Inflammatory macrophage (primary cell): Measurements from ENCODE around the gene POP7.

Source experiments
- DNase-seq, 2 donors: peaks; one replicate each; pipeline ENCODE4 v3.0.0-alpha.2; 2020 to 2022

Gene POP7

DNA sequence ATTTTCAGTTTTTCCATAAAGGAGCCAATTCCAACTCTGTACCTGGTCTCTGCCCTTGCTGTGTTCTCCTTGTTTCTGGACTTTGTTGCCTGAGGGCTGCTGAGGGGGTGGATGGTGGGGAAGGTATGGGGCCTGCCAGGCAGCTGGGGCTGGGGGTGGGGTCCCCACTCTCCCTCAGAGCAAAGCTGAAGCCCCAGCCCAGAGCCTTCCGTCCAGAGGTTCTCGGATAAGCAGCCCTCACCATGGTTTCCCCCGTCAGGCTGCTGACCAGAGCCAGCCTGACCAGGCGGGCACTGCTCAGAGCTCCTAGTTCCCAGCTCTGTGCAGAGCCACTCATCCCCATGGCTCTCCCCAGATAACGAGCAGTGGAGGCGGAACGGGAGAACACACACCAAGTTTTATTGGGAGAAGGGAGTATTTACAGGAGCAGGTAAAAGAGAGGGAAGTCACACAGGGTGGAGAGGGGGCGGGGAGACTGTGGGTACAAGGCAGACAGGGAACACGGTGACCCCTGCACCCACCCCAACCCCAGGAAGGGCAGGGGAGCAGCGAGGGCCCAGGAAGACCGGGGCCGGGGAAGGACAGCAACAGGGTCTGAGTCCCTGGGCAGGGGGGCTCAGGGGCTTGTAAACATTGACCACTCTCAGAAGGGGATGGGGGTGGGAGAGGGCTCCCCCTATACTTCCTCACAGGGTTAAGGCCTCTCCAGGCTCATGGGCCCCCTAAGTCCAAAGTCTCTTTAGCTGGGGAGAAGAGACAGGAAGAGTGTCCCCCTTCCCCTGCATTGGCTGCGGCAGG is 26.6 kb upstream of the POP7 start:
- DNase-seq: no peak

DNA sequence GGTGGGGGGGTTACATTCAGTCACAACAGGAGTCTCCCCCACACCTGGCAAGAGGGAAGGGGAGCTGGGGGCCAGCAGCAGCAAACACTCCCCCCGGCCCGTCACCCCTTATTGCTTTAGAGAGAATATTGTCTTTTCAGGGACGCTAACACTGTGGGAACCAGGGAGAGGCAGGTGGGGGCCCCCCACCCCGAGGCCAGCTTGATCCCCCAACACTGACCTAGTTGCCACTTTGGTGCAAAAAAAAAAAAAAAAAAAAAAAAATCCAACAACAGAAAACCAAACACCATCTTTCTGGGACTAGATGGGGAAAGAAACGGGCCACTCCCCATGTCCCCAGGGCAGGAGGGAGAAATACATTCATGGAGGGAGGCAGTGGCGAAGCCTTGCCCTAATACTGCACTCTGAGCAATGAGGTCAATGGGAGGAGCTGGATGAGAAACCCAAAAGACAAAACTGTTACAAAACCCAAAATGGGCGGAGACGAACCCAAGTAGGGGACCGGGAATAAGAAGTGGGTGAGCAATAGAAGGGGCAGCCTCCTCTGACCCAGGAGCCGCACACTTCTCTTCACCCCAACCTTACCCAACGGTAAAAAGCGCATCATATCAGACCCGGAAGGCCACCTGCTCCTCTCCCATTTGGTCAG is 25.9 kb upstream of the POP7 start:
- peak; percentile 47 to 74 for DNase-seq

DNA sequence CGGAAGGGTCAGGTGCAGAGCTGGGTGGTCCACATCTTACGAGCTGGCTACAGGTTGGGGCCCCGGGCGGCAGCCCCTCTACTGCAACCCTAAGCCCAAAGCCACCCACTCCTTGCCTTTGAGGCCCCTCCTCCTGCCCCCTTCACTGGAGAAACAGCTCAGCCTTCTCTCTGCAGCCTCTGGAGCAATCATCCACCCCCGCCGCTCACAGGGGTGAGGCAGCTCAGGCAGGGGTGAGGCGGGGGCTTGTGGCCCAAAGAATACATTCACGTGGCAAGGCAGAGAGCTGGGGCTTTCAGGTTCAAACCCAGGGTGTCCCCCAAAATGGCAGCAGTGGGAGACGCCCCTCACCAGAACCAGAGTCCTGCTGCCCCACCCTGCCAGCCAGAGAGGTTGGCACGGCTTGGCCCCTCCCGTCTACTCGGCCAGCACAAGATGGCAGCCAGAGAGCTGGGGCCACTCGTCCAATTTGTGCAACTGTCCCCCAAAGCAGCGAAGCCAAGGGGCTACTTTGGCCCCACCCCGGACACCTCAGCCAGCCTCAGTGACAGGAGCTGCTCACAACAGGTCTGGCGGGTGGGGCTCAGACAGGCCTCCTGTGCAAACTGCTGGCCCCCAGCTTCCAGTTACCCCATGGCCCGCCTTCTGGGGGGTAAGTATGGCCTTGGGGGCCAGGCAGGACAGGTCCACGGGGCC is 25.2 kb upstream of the POP7 start:
- DNase-seq: no peak

DNA sequence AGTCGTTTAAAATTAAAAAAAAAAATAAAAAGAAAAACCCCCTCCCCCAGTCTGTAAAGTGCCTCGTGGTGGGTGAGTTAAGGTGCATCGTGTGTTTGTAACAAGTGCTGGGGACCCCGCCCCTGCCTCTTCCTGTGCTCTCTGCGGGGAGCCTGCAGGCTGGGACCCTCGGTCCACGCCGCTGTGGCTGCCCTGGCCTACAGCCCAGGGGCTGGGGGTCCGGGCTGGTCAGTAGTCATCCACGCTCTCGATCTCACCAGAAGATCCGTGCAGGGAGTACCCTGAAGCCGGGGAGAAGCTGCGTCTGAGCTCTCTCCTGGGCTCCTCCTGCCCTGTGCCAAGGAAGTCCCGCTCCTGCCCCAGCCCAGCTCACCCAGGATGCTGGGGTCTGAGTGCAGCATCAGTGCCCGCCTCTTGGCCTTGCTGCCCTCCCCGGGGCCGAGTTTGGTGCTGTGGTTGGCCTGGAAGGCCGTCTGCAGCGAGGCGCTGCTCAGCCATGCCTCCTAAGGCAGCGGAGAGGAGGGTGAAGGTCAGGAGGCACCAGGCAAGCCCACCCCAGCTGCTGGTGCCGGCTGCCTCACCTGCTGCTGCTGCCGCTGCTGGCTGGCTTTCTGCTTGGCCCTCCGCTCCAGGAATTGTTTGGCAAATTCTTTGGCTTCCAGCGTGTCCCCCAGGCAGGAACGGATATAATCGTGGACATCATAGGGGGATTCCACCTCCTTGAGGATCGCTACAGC is 24.3 kb upstream of the POP7 start:
- no peak for DNase-seq

DNA sequence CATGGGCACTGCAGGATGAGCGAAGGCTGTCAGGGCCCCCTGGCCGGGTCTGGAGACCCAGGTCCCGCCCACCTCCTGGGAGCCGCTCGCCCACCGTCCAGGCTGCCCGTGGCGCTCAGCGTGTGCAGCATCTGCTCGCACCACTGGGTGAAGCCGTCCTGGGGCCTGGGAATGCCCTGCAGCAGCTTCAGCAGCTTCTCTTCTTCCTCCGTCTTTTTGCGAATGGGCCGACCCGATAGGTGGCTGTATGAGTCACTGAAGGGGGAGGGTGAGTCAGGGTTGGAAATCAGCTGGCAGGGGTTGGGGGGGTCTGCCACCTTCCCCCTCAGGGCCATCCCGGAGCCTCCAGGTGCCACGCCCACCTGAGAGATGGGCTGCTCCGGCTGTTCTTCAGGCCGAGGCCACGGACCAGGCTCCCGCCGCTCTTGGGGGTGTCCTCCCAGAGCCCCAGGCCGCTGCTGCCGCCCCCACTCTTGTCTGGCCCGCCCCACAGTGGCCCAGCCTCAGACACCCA is 23.6 kb upstream of the POP7 start:
- DNase-seq: no peak

DNA sequence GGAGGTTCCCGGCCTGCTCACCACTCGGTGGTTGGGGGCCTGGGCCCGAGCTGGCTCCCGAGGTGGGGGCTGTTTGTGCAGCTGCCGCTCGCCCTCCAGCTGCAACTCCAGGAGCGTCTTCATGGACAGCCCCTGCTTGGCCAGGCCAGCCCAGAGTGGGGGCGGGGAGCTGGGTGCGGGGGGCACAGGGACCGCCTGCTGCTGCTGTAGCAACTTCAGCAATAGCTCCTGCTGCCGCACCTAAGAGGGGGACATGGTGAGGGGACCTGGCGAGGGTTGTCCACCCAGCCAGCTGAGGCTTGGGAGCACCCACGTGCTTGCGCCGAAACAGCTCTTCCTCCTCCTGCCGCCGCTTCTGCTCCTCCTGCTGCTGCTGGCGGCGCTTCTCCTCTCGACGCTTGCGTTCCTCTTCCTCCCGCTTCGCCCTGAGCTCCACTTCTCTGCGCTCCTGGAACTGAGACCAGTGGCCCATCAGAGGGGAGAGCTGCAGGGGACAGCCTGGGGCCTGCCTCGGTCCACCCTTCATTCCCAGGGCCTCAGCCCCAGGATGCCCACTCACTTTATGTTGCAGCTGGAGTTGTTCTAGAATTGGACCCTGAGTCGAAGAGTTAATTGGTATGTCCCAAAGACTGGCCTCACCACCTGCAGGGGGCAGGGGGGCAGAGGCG is 22.8 kb upstream of the POP7 start:
- DNase-seq: no peak

DNA sequence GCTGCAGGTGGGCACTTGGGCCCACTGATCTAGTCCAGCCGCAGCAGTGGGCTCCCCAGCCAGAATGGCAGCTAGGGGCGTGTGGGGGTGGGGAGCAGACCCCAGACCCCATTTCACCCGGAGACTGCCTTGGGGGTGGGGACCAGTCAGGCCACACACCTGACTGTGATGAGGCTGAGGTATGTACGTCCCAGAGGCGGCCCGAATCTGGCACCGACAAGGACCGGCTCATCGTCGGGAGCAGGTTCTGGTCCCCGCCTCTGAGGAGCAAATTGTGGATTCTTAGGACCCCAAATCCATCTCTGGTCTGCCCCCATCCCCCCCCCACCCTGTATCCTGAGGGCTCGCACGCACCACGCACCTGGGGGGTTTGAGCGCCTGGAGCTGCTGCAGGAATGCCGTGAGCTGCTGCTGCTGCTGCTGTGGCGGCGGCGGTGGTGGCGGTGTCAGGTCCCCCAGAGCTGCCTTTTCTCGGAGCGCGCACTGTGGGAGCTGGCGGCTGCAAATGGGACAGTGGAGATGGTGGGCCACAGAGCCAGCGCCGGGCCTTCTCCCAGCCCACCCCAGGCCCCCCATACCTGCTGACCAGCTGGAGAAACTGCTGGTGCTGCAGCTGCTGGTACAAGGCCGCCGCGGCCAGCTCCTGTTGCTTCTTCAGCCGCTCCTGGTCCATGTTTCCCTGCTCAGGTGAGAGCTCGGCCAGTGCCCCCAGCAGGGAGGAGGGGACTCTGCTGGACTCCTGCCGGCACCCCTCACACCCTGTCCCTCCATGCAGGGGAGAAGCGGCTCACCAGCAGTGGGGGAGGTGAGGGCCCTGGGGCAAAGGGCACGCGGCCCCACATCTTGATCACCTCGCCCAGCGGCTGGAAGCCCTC is 22.0 kb upstream of the POP7 start:
- DNase-seq: no peak

DNA sequence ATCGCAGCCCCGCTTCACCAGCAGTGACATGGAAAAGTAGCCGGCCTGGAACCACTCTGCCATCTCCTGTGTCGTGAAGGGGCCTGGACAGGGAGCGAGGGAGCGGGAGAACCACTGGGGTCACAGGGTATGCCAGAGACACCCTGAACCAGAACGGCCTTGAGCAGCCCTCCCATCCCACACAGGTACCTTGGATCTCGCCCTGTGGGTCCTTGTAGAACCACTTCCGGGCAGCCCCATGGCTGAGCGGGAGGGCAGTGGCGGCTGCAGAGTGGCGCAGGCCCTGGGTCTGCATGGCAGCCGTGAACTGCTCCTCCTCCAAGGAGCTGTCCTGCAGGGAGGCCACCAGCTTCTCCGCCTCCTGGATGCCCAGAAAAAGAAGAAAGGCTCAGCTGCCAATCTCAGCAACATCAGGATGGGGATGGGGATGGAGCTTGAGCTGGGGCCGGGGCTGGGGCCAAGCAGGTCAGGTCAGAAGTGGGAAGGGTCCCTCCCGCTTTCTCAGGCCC is 21.3 kb upstream of the POP7 start:
- DNase-seq: no peak

DNA sequence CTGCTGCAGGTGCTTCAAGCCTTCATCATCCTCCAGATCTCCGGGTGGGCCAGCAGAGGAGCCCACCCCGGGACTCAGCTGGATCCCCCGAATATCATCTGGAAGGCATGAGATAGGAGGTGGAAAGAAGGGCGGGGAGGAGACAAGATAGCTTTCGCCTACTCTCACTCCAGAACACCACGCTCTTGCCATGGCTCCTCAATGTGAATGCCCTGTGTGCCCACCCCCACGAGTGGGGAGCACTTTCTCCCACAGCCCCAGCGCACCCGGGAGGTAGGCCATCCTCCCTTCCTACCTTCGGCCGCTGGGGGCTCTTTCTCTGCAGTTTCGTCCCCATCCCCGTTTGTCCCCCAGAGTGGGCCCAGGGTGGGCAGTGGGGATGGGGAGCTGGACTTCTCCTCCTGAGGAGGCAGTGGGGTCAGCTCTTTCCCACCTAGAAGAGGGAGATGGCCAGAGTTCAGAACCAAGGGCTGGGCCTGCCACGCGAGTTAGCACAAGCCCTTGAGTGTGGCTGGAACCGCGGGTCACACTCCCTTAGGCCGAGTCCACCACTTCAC is 20.8 kb upstream of the POP7 start:
- no peak for DNase-seq

DNA sequence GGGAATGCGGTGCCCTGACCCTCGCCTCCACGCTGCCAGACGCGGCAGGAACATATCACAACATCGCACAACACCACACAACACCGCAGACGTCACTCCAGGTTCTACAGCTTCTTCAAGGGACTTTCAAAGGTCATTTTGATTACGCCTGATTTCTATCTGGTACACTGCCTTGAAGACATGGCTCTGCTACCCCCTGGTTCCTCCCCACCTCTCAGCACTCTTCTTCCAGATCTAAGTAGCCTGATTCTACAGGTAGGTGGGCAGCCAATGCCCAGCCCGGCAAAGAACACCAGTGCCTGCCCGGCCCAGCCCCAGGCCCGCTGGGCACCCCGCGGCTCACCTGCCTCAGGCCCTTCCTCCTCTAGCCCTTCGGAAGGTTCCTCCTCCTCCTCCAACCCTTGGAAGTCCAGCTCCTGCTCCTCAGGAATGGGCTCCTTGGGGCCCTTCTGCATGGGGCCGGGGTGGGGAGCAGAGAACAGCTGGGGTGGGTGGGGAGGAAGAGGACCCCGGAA is 20.2 kb upstream of the POP7 start:
- DNase-seq: no peak

DNA sequence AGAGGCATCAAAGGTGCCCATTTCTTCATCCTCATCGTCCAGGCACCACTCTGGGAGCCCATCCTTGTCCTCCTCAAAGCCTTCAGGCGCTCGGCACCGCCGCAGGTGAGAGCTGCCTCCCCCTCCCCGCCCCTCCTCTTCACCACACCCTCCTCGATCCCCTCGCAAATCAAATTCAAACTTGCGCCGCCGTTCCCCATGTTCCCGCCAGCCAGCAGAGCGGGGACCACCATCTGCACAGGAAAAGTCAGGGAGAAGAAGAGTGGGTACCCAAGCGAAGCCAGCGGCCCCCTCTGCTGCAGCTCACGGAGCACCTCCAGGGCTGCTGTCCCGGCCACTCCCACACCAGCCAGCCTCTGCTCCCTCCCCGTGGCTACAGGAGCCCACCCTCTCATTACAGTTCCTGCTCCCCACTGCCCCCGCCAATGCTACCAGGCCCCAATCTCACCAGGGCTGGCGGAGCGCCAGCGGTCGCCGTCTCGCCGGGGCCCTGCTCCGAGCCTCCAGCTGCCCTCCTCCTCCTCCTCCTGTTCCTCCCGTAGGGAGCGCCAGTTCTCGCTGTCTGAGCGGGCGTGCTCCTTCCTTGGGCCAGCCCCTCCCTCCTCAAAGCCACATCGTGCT is 19.6 kb upstream of the POP7 start:
- DNase-seq: no peak

DNA sequence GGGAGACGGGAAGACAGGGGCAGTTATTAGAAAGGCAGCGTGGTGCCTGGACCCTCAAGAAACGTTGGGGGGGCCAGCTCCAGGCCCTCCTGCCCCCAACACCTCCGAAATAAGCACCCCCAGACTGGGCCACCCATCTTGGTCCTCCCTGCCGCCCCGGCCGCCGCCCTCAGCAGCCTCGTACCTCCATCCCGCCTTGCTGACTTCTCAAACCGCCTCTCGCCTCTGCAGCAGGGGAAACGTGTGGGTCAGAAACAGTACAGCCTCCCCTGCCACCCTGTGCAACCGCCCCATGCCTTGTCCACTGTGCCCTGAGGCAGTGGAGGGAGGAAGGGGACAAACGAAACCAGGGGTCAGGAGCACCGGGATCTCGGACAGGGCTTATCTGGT is 19.1 kb upstream of the POP7 start:
- DNase-seq: no peak

DNA sequence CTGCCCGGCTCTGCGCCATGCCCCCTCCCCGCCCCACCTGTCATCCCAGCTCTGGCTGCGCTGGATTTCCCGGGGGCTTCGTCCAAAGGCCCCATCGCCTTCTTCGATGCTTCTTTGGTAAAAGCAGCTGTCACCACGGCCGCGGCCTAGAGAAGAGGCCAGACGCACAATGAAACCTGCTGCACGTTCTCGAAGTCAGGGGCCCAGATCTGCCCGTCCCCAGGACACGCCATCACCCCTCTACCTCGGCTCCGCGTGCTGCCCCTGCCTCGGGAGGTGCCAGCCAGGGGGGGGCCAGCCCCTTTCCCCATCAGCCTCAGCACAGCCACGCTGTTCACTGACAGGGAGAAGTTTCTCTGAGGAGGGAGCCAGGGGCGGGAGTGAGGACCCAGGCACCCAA is 18.7 kb upstream of the POP7 start:
- no peak for DNase-seq

DNA sequence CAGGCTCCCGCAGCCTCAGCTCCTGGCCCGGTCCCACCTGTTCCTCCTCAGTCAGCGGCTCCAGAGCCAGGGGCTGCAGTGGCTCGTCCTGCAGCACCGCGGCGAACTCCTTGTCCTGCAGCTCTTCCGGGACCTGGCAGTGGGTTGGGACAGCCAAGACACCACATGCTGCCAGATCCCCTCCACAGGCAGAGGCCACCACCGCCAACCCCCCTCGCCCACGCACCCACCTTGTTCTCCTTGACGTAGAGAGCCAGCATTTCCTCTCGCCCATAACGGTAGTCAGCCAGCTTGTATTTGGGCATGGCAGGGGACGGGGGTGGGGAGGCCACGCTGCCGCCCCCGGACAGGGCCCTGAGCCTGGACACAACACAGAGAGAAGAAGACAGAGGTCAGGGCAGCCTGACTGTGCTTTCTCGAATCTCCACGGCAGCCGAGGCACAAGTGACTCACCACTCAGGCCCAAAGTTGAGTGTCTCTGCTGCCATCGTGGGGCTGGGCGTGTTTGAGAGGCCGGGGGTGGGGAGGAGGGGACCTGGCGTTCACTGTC is 18.1 kb upstream of the POP7 start:
- DNase-seq: peak in 1 of 2 donors; percentile 36

DNA sequence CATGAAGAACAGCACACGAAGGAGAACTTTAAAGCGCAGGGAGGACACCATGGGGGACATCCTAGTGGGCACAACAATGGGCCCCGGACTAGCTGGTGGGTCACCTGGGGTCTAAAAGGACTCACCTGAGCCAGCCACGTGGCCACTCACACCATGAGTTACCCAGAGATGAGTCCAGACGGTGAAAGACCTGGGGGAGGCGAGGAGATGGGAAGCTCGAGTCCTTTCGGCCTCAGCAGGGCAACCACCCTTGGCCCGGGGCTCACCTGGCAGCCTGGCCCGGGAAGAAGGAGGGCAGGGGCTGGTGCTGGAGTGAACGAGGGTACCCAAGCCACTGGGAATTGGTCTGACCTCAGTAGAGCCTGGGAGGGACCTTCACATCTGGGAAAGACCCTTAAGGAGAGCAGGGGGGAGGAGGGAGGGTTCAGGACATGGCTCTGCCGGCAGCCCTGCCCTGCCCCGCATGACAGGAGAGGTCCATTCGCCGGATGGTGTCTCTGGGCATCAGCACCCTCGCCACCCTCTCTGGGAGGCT is 17.5 kb upstream of the POP7 start:
- no peak for DNase-seq

DNA sequence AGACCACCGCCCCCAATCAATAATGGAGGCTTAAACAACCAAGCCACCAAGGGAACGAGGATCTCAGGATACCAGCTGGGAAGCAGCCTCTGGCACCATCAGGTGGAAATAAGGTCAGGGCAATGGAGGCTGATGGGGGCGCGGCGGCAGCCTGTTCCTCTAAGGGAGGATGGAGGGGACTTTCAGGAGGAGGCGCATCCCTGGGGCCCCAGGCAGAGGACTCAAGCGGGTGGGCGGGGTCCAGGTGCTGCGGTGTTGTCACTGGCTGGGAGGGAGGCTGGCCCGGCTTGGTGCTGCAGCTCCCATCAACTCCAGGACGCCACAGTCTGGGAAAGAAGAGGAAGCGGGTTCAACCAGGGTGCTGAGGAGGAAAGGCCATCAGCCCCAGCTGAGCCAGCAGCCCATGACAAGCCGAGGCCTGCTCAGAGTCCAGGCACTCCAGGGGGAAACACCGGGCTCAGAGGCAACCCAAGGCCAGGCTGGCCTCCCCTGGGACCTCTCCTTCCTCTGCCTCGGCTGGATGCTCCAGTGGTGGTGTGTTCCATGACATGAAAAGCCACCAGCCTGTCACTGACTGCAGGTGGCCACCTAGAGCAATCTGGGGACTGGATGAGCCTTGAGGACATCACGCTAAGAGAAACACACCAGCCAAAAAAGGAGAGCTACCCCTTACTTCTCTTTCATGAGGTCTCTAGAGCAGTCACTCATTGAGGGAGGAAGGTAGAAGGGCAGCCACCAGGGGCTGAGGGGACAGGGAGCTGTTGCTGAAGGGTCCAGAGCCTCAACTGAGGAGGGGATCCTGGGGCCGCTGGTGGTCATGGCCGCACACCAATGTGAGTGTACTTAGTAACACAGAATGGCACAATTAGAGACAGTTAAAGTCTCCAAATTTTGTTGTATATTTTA is 16.4 kb upstream of the POP7 start:
- DNase-seq: no peak

DNA sequence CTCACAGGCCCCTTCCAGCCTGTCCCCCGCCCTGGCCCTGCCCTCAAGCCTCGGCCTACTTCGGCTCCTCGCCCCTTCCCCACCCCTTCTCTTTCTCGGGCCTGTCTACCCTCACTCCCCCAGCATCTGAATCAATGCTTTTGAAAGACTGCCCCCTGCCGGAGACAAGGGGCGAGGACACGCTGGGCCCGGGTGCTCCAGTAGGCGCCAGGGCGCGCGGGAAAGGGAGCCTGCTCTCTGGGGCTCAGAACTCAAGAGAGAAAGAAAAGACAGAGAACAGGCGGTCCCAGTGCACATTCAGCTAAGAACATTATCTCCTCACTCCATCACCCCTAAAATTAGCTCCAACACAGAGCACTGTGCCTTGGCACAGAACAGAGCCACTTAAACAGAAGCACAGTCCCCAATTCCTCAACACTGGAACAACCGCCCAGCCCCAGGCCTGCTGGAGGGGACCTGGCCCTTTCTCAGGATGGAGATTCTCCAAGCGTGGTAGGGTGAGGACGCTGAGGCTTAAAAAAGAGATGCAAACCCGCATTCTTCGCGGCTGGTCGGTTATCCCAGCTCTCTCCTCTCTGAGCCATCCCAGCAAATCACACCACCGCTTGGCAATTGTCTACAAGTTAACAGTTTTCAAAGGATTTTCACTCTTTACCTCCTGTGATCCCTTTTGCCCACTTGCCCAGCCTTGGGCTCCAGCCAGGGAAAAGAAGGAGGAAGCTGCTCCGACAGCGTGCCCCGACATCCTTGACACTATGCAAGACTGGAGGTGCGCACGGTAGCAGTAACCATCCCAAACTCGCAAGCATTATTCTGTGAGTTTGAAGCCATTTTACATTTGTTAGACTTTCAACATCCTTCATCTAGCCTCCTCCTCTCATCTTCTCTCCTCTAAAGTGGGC is 14.0 kb upstream of the POP7 start:
- DNase-seq: peak; percentile 74 to 78
